Osteocyte (in vitro differentiated cells): ENCODE data around the gene ZNF324B. TPM values are rescaled to one million over a fixed set of nuclear protein-coding genes. Genes with fewer than 3 reads are reported as not detected.

Source experiments
- DNase-seq: peaks from one replicate; pipeline ENCODE4 v3.0.0; 2021; ENCODE audit warnings: mixed read lengths; ENCODE audit not compliant: unreplicated experiment; ENCODE audit errors: extremely low spot score
- H3K27ac Mint-ChIP-seq: one replicate; pipeline ENCODE4 v1.8.0; 2021; ENCODE audit warnings: mild to moderate bottlenecking, mixed read lengths; ENCODE audit not compliant: unreplicated experiment
- H3K27me3 Mint-ChIP-seq: one replicate; pipeline ENCODE4 v1.8.0; 2021; ENCODE audit warnings: mixed read lengths; ENCODE audit not compliant: unreplicated experiment
- H3K36me3 Mint-ChIP-seq: one replicate; pipeline ENCODE4 v1.8.0; 2021; ENCODE audit warnings: mixed read lengths; ENCODE audit not compliant: unreplicated experiment
- H3K4me1 Mint-ChIP-seq: one replicate; pipeline ENCODE4 v1.8.0; 2021; ENCODE audit warnings: mixed read lengths; ENCODE audit not compliant: unreplicated experiment
- H3K4me3 Mint-ChIP-seq: one replicate; pipeline ENCODE4 v1.8.0; 2021; ENCODE audit warnings: mild to moderate bottlenecking, moderate library complexity, mixed read lengths; ENCODE audit not compliant: unreplicated experiment
- H3K9me3 Mint-ChIP-seq: one replicate; pipeline ENCODE4 v1.8.0; 2021; ENCODE audit warnings: mixed read lengths; ENCODE audit not compliant: unreplicated experiment
- total RNA-seq: library from RNA; stranded (reverse); gene quantifications from 2 replicates; pipeline ENCODE4 v1.2.1, GENCODE V29; 2021
- TF ChIP-seq, protein P1 (sequence below): fragments of 200-600 bp; sonication (generic); IDR thresholded peaks from 2 replicates; pipeline ENCODE4 v1.5.0; 2021; ENCODE audit warnings: antibody characterized with exemption, mild to moderate bottlenecking, moderate library complexity

Gene ZNF324B
- total RNA-seq, 1 donor from 2014 or later = 7.4 TPM

GRCh38 chr19:58408152-58409009, 43.0 kb upstream of the ZNF324B start, which contains the start of gene ZNF584:
TSS of gene ZNF584 (plus strand) at chr19:58408649. CDS start at chr19:58409148, 499 bp downstream.
- no peaks in the 10 kb centered on the region for H3K27me3 Mint-ChIP-seq
- H3K4me3 Mint-ChIP-seq = peak within 1 kb of the TSS; percentile 87
- H3K27ac Mint-ChIP-seq = peak within 1 kb of the TSS; percentile 91
- TF ChIP-seq, protein P1, sequence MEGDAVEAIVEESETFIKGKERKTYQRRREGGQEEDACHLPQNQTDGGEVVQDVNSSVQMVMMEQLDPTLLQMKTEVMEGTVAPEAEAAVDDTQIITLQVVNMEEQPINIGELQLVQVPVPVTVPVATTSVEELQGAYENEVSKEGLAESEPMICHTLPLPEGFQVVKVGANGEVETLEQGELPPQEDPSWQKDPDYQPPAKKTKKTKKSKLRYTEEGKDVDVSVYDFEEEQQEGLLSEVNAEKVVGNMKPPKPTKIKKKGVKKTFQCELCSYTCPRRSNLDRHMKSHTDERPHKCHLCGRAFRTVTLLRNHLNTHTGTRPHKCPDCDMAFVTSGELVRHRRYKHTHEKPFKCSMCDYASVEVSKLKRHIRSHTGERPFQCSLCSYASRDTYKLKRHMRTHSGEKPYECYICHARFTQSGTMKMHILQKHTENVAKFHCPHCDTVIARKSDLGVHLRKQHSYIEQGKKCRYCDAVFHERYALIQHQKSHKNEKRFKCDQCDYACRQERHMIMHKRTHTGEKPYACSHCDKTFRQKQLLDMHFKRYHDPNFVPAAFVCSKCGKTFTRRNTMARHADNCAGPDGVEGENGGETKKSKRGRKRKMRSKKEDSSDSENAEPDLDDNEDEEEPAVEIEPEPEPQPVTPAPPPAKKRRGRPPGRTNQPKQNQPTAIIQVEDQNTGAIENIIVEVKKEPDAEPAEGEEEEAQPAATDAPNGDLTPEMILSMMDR = no peak
- H3K4me1 Mint-ChIP-seq = peaks cover 29% of the 10 kb centered on the region
- DNase-seq = peak; percentile 97
- H3K36me3 Mint-ChIP-seq = peaks cover 2% of the 10 kb centered on the region
- H3K9me3 Mint-ChIP-seq = no peaks in the 10 kb centered on the region

DNA sequence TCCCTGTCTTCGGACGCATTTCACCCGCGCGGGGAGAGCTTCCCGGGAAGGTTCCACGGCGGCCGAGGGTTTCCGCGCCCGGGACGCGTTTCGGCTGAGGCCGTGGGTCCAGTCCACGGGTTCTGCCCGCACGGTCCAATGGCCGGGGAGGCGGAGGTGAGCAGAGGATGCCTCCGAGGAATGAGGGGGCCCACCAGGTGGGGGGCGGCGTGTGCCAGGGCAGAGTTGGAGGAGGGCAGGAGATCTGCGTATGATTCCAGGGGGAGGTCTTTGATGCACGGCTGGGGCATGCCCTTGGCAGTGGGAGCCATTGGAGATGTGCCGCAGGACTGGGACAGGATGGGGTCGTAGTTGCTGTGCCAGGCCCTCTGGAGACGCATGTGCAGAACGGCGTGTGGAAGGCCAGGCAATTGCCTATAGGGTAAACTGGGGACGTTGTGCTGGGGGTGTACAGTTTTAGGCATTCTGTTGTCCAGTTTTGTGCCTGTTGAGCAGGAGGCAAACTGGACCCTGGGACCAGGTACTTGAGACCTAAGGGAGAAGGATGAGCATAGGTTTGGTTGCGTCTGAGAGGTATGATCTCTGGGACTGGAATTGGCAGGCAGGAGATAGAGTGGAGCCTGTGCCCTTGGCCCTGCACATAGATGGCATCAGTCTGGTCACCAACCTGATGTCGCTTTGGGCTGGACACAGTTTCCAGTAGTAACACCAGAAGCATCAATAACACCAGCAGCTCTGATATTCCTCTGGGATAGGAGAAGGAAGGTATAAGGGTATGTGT, 42.2 kb upstream of the ZNF324B start:
- DNase-seq = no peak
- Mint-ChIP-seq H3K36me3 (peaks cover 2% of the 10 kb centered on the region), H3K4me1 (peaks cover 33% of the 10 kb centered on the region), H3K4me3 (peak overlapping the region; percentile 87), H3K9me3 (no peaks in the 10 kb centered on the region), H3K27ac (peak overlapping the region; percentile 73), H3K27me3 (no peaks in the 10 kb centered on the region)
- TF ChIP-seq, protein P1 = no peak

- no peak overlapping the region for H3K27ac Mint-ChIP-seq
- TF ChIP-seq, protein P1 = no peak
- peaks cover 11% of the 10 kb centered on the region for H3K4me1 Mint-ChIP-seq
- no peaks in the 10 kb centered on the region for H3K27me3 Mint-ChIP-seq
- no peak overlapping the region for H3K4me3 Mint-ChIP-seq
- no peaks in the 10 kb centered on the region for H3K9me3 Mint-ChIP-seq
- peaks cover 33% of the 10 kb centered on the region for H3K36me3 Mint-ChIP-seq
- DNase-seq = no peak
Measured at GRCh38 chr19:58416604-58417003, 34.8 kb upstream of the ZNF324B start.

DNA sequence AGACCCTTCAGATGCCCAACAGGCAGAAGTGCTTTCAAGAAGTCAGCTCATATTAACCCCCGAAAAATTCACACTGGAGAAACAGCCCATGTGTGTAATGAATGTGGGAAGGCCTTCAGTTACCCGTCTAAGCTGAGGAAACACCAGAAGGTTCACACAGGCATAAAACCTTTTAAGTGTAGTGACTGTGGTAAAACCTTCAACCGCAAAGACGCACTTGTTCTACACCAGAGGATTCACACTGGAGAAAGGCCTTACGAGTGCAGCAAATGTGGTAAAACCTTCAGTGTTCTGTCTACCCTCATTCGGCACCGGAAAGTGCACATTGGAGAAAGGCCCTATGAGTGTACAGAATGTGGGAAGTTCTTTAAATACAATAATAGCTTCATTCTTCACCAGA, 34.4 kb upstream of the ZNF324B start:
- no peak for DNase-seq
- Mint-ChIP-seq H3K27ac (no peak overlapping the region), H3K36me3 (peaks cover 35% of the 10 kb centered on the region), H3K9me3 (no peaks in the 10 kb centered on the region), H3K4me3 (no peak overlapping the region), H3K27me3 (no peaks in the 10 kb centered on the region), H3K4me1 (peaks cover 11% of the 10 kb centered on the region)
- TF ChIP-seq, protein P1 = no peak

- H3K36me3 Mint-ChIP-seq = peaks cover 21% of the 10 kb centered on the region
- no peak overlapping the region for H3K4me3 Mint-ChIP-seq
- H3K27ac Mint-ChIP-seq = no peak overlapping the region
- no peaks in the 10 kb centered on the region for H3K27me3 Mint-ChIP-seq
- no peak for DNase-seq
- no peaks in the 10 kb centered on the region for H3K4me1 Mint-ChIP-seq
- TF ChIP-seq, protein P1 = no peak
- peaks cover 18% of the 10 kb centered on the region for H3K9me3 Mint-ChIP-seq
Measured at GRCh38 chr19:58428617-58429016, 22.8 kb upstream of the ZNF324B start.
